ENCODE measurements around the gene TRPM6. TPM values are rescaled to one million over a fixed set of nuclear protein-coding genes. Genes with fewer than 3 reads are reported as not detected.
A peak's percentile ranks its signal among the peaks of the same experiment; 100 is the strongest.
"Not testable (repeated sequence)": the region's sequence is repeated elsewhere in the genome, so short reads cannot be mapped to it uniquely, and the experiment has no call there.

The TRPM6 gene
- total RNA-seq, 1 donor from 2014 or later = 1.6 TPM

DNA sequence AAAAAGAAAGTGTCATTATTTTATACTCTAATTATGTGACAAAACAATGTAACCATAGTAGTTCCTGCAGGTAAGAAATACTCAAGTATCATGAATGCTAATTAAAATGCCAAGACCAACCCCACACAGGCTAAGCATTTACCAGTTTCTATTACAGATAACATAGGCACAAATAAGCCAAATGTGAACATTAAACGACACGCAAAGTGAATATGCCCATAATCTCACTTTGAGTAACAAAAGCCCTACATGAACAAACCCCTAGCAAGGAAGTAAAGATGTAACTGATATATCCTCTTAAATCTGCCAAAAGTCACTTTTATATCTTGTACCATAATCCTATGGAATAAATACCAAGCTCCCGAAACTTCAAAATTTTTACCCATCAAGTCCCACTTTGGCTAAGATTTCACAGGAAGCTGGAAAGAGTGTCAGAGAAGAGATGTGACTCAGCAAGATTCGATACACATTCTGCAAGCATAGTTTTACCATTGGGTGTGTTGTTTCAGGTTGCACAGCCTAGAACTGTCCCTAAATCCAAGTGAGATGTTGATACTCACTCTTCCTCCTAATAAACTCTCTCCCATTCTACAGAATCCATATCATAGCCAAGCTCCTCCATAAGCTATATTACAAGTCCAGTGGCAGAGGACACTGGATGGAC lies 28.8 kb downstream of the TRPM6 start:
- DNase-seq (ENCODE audit: low spot score in 2 of 2) (no peak), FAIRE-seq (no peak)

DNA sequence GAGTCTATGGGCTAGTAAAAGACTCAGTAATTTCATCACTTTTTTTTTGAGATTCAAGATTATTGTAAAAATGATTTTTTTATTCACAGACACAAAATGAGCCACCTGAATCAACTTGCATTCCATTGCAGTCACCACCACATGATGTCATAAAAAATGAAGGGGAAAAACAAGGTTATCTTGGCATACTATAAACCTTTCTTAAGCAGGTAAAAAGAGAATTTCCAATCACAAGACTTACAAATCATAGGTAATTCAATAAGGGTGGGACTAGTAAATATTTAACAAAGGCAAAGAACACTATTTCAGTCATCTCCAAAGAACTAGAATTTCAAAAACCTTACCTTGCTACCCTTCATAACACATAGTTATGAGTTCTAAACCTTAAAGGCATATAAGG lies 30.7 kb downstream of the TRPM6 start:
- FAIRE-seq (no peak), DNase-seq (ENCODE audit: low spot score in 2 of 2) (no peak)

- no peak for FAIRE-seq
- no peak for DNase-seq (ENCODE audit: low spot score in 2 of 2)
Observed at GRCh38 chr9:74855072-74855471, 32.6 kb downstream of the TRPM6 start.

DNA sequence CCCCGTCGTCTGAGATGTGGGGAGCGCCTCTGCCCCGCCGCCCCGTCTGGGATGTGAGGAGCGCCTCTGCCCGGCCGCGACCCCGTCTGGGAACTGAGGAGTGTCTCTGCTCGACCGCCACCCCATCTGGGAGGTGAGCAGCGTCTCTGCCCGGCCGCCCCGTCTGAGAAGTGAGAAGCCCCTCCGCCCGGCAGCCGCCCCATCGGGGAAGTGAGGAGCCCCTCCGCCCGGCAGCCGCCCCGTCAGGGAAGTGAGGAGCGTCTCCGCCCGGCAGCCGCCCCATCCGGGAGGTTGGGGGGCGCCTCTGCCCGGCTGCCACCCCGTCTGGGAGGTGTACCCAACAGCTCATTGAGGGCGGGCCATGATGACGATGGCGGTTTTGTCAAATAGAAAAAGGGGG lies 34.7 kb downstream of the TRPM6 start:
- DNase-seq (ENCODE audit: low spot score in 2 of 2); FAIRE-seq: not testable (repeated sequence)

GRCh38 chr9:74848153-74848525 lies 39.6 kb downstream of the TRPM6 start:
- FAIRE-seq (no peak), DNase-seq (ENCODE audit: low spot score in 2 of 2) (no peak)

GRCh38 chr9:74847478-74848152 lies 40.1 kb downstream of the TRPM6 start:
- FAIRE-seq = no peak
- no peak for DNase-seq (ENCODE audit: low spot score in 2 of 2)

- DNase-seq (ENCODE audit: low spot score in 2 of 2) = no peak
- no peak for FAIRE-seq
Observed at GRCh38 chr9:74846766-74847165, 41.0 kb downstream of the TRPM6 start.

- no peak for DNase-seq (ENCODE audit: low spot score in 2 of 2)
- FAIRE-seq = no peak
Observed at GRCh38 chr9:74838351-74838750, 49.4 kb downstream of the TRPM6 start.

- DNase-seq (ENCODE audit: low spot score in 2 of 2) (peak in 1 of 2 donors; percentile 10), FAIRE-seq (no peak)
Observed at GRCh38 chr9:74824654-74825053, 63.1 kb downstream of the TRPM6 start.

GRCh38 chr9:74821636-74822035 lies 66.1 kb downstream of the TRPM6 start:
- FAIRE-seq = peak; percentile 15
- DNase-seq (ENCODE audit: low spot score in 2 of 2) = peak in 1 of 2 donors; percentile 15

DNA sequence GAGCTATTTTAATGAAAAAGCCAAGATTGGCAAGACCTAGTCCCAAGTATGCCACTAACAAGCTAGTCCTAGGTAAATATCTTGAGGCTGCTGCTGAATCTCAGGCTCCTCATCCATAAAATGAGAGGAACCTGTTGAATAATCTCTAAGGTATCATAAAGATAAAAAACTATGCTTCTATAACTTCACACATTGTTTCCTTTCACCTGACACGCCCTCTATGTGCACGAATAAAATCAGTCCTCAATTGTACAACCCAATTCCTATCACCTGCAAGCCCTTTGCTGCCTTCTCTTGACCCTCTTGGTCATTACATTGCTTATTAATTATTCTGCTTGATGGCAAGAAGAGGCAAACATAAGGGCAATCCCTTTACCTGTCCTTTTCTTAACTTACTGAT lies 69.9 kb downstream of the TRPM6 start:
- DNase-seq (ENCODE audit: low spot score in 2 of 2) (no peak), FAIRE-seq (no peak)

DNA sequence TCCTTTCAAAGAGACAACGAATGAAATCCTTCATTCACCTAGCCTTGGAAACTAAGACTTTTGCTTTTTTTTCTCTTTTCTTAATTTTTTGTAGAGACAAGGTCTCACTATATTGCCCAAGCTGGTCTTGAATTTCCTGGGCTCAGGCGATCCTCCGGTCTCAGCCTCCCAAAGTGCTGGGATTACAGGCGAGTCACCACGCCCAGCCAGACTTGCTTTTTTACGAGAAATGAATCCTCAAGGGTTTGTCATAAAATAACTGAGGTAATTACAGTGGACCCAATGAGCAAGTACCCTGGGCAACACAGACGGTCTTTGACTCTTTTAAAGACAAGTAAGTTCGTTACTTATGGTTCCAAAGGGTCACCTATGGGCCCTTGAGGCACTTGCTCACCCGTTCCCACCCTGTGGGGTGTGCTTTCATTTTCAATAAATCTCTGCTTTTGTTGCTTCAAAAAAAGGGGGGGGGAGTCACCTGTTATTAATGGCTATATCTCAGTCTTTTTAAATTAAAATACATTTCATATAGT lies 70.4 kb downstream of the TRPM6 start:
- DNase-seq (ENCODE audit: low spot score in 2 of 2) (no peak), FAIRE-seq (no peak)

DNA sequence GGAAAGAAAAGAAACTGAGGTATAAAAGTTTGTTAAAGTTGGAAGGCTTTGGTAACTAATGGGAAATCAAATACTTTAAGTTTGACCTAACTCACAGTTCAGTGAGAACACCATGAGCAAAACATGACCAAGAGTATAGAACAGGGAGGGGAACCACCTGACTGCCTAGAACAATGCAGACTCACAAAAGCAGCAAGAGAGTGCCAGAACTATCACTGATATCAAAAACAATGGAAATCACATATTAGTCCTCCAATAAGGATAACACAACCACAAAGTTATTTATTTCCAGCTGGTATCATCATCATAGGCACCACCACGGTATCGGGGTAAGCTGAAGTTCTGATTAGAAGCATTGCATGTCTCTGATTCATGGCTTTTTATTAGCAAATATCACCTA lies 77.5 kb downstream of the TRPM6 start:
- no peak for DNase-seq (ENCODE audit: low spot score in 2 of 2)
- no peak for FAIRE-seq

- no peak for FAIRE-seq
Observed at GRCh38 chr9:74804018-74804385, 83.7 kb downstream of the TRPM6 start.

DNA sequence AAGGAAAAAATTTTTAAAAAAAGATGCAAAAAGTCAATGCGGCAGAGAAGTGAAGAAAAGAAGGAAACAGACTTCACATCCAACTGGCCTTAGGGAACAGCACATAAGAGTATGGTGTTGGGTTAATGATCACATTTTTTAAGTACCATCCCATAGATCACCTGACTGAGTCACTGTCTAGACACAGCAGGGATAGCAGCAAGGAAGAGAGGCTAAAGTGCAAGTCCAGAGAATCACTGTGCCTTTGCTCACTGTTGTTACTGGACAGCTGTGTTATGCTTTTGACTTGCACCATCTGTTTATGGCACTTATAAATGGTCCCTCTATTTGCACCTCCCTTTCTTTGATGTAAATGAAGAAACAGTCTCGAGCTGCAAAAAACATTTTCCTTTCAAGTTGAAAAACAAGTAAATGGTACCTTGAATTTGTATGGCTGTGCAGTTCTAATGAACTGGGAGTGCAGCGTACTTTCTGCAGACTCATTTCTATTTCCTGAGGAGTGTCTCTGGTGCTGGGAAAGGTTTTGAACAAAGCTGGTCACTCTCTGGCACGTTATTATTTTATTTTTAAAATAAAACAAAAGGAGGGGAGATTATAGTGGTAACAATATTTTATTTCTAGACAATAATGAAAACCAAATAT lies 84.2 kb downstream of the TRPM6 start:
- no peak for DNase-seq (ENCODE audit: low spot score in 2 of 2)
- no peak for FAIRE-seq

More at GRCh38 chr9:74804018-74804385, 83.7 kb downstream of the TRPM6 start:
- no peak for DNase-seq (ENCODE audit: low spot score in 2 of 2)

GRCh38 chr9:74800226-74800625 lies 87.5 kb downstream of the TRPM6 start:
- DNase-seq (ENCODE audit: low spot score in 2 of 2) = no peak
- no peak for FAIRE-seq

DNA sequence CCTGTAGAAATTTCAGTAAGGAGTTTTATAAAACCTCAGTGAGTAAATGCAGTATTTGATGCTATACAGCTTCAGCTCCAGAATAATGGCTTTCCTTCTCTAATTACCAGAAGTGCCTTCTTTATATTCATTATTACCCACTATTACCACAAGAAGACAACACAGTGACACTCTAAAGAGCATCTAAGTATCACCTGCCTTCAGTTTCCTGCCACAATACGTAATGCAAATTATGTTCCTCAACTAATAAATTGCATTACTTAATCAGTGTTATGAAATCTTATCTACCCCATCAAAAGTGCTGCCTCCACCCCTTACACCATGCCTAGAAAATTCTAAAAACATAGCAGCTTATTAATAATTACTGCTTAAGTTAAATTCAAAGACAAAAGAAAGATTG lies 91.9 kb downstream of the TRPM6 start:
- DNase-seq (ENCODE audit: low spot score in 2 of 2) (no peak), FAIRE-seq (no peak)

DNA sequence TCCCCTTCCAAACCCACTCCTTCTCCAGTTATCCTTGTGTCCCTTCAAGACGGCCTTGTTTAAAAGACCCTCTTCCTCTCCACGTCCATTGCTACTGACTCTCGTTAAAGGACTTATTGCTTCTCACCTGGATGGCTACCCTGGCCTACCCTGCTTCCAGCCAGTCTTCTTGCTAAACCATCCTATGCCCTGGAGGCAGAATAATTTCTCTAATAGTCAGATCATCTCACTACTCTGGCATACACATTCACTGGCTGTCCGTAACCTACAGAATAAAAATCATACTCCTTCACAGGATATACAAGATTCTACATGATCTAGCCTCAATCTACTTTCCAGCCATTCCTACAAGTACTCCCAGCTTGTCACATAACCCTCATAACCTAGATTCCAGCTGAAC lies 92.6 kb downstream of the TRPM6 start:
- FAIRE-seq (no peak), DNase-seq (ENCODE audit: low spot score in 2 of 2) (no peak)

DNA sequence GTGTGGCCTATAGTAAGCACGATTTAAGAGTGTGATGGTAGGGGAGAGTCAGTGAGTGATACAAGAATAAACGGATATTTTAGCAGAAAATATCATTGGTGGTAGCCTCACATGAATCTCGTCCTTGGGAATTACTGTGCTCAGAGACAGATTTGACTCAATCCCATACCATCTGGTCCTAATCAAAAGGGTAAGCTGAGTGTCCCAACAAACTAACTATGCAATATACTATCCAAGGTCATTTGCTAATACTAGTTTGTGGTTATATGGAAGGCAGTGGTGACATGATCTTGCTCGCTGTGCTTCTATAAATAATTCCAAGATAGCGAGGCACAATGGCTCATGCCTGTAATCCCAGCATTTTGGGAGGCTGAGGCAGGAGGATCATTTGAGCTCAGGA lies 103.2 kb downstream of the TRPM6 start:
- FAIRE-seq (no peak), DNase-seq (ENCODE audit: low spot score in 2 of 2) (no peak)

GRCh38 chr9:74783408-74783807 lies 104.3 kb downstream of the TRPM6 start:
- DNase-seq (ENCODE audit: low spot score in 2 of 2) (no peak), FAIRE-seq (no peak)

DNA sequence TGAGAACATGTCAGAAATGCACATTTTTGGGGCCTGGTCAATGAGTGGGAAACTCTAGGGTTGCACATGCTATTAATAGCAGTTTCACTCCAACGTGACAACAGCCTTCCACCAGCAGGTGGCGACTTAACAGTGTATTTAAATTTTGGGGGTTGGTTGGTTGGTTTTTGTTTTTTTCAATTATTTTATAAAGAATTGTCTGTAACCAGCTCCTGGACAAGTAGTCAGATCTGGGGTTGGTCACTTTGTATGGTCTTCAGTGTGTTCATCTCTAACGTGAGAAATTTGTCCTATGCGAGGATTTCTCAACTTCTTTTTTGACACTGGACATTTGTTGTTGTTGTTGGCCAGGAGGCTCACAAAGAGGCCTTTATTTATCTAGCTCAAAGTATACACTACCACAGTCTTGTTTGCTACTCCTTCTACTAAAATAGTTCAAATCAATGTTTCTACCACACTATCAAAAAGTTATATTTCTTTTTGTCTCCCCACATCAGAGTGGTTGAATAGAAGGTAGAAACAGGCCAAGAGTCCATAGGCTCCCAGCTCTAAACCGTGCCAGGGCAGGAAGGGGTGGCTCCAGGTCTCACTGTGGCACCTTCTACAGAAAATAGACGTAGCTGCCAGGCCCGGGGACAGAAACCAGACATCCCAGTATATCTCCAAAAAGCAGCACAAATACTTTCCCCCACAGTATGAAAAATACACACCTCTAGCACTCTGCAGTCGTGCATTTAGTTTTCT lies 110.4 kb downstream of the TRPM6 start:
- peak; percentile 24 for FAIRE-seq
- peak in 1 of 2 donors; percentile 47 for DNase-seq (ENCODE audit: low spot score in 2 of 2)
